ENCODE results near the gene NUP42. TPM values are rescaled to one million over a fixed set of nuclear protein-coding genes. Genes with fewer than 3 reads are reported as not detected.

Gene NUP42
- total RNA-seq, result 10 to 100 TPM; 22.7 to 37.3 TPM

GRCh38 chr7:23181684-23182553 lies at the start of gene NUP42:
Gene NUP42, plus strand, starts transcription at chr7:23182048. Its CDS starts 38 bp downstream, at chr7:23182086.

GRCh38 chr7:23246555-23246954 lies 64.7 kb downstream of the NUP42 start, which contains the start of gene GPNMB:
Gene GPNMB, plus strand, starts transcription at chr7:23246775. Its CDS starts 83 bp downstream, at chr7:23246858.

Other genes starting within 250 kb of the NUP42 start
- gene HYCC1, start 167.9 kb upstream of the NUP42 start, total RNA-seq, result 100 to 1,000 TPM in 1 of 2 donors, 10 to 100 TPM in 1; 92.6 to 103 TPM
- 10 to 100 TPM; 31.3 to 36.8 TPM for gene KLHL7, start 76.3 kb upstream of the NUP42 start, total RNA-seq
- 100 to 1,000 TPM; 734 to 799 TPM for gene GPNMB, start 64.7 kb downstream of the NUP42 start, total RNA-seq
- gene MALSU1, start 117.3 kb downstream of the NUP42 start, total RNA-seq, result 10 to 100 TPM; 50.6 to 84.3 TPM